Breast epithelium (tissue), 3 donors: ENCODE measurements around the gene ARHGEF12.

Experiments
- POLR2A ChIP-seq: fragments of 450-650 bp; IDR thresholded peaks from one replicate; pipeline ENCODE4 v1.6.1; 2016; ENCODE audit warnings: antibody characterized with exemption, mild to moderate bottlenecking, moderate library complexity
- POLR2AphosphoS5 ChIP-seq, 3 donors: sonication (generic); formaldehyde crosslinking; IDR thresholded peaks; one replicate each; pipeline ENCODE4 v1.6.1; 2017; ENCODE audit warnings: antibody characterized with exemption in 3 of 3
- TF ChIP-seq, protein P1 (sequence below), 3 donors: fragments of 450-650 bp; IDR thresholded peaks; one replicate each; pipeline ENCODE4 v1.5.1; 2016 to 2017; ENCODE audit warnings: antibody characterized with exemption in 3 of 3, mild to moderate bottlenecking in 3 of 3, moderate library complexity in 3 of 3

DNA sequence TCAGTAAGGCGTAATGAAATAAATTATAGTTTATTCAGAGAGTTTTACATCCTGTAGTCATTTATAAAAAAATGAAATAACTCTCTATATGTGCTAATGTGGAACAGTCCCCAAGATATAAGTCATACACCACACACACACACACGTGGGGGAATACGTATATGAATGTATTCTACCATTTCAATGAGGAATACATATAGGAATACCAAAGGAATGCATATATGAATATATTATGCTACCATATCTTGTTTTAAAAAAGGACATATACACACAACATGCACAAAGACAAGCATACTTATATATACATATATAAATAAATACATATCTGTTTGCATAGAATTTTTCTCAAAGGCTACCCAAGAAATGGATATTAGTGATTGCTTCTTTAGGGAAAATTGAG is 135.8 kb downstream of the ARHGEF12 start:
- TF ChIP-seq, protein P1, sequence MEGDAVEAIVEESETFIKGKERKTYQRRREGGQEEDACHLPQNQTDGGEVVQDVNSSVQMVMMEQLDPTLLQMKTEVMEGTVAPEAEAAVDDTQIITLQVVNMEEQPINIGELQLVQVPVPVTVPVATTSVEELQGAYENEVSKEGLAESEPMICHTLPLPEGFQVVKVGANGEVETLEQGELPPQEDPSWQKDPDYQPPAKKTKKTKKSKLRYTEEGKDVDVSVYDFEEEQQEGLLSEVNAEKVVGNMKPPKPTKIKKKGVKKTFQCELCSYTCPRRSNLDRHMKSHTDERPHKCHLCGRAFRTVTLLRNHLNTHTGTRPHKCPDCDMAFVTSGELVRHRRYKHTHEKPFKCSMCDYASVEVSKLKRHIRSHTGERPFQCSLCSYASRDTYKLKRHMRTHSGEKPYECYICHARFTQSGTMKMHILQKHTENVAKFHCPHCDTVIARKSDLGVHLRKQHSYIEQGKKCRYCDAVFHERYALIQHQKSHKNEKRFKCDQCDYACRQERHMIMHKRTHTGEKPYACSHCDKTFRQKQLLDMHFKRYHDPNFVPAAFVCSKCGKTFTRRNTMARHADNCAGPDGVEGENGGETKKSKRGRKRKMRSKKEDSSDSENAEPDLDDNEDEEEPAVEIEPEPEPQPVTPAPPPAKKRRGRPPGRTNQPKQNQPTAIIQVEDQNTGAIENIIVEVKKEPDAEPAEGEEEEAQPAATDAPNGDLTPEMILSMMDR (IDR thresholded peaks at IDR 0.05) = no peak
- TF ChIP-seq POLR2AphosphoS5 (IDR thresholded peaks at IDR 0.05) (no peak), POLR2A (no peak)
